Measurements from ENCODE around the gene EXT2.

DNA sequence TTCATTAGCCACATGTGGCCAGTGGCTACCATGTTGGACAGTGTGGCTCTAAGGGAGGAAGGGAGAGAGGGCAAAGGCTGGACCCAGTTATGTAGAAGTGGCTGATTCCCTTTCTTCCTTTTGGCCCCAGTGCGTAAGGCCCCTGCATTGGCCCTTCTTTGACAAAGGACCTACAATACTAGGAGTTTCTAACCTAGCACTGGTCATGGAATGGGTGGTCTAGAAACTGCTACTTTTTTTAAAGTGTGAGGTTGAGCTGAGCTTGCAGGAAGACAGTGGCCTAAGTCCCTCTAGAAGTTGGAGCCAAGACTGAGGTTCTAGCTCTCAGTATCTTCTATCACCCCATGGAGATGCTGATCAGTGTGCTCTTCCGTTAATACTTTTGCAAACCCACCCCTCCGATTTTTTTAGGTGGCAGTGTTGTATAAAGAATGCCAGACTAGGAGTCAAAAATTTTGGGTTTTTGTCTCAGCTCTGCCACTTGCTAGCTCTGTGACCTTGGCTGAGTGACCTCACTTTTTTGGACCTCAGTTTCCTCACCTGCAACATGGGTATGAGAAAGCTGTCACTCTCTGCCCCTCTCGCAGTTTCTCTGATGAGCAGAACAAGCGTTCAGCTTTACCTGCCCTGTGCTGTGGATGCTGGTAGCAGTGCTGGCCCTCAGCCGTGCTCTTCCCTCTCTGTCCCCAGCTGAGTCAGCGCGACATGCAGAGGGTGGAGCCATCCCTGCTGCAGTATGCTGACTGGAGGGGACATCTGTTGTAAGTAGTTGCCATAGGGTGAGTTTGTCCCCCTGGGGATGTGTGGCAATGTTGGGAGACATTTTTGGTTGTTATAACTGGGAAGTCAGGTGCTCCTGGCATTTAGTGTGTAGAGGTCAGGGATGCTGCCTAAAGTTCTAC is 22.5 kb upstream of the EXT2 start:
- TF ChIP-seq, protein P1, sequence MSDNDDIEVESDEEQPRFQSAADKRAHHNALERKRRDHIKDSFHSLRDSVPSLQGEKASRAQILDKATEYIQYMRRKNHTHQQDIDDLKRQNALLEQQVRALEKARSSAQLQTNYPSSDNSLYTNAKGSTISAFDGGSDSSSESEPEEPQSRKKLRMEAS (IDR thresholded peaks at IDR 0.05; ENCODE audit: low read depth, low read length): no peak
- TF ChIP-seq MYC (IDR thresholded peaks at IDR 0.05; ENCODE audit: low read depth, low read length): no peak
- TF ChIP-seq, protein P2, sequence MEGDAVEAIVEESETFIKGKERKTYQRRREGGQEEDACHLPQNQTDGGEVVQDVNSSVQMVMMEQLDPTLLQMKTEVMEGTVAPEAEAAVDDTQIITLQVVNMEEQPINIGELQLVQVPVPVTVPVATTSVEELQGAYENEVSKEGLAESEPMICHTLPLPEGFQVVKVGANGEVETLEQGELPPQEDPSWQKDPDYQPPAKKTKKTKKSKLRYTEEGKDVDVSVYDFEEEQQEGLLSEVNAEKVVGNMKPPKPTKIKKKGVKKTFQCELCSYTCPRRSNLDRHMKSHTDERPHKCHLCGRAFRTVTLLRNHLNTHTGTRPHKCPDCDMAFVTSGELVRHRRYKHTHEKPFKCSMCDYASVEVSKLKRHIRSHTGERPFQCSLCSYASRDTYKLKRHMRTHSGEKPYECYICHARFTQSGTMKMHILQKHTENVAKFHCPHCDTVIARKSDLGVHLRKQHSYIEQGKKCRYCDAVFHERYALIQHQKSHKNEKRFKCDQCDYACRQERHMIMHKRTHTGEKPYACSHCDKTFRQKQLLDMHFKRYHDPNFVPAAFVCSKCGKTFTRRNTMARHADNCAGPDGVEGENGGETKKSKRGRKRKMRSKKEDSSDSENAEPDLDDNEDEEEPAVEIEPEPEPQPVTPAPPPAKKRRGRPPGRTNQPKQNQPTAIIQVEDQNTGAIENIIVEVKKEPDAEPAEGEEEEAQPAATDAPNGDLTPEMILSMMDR (IDR thresholded peaks at IDR 0.05; ENCODE audit: low read depth, low read length): no peak

All from NB4 (cell line).